ENCODE data around the gene TMEM107.
A peak's percentile ranks its signal among the peaks of the same experiment; 100 is the strongest.

The TMEM107 gene

GRCh38 chr17:8162233-8162996 is 13.8 kb downstream of the TMEM107 start, which contains the start of gene VAMP2:
VAMP2 (minus strand) TSS chr17:8162948; CDS start chr17:8162879, 69 bp downstream.
- DNase-seq, result peak in 3 of 4 experiments; percentile 55 to 84 (median 73)

GRCh38 chr17:8161289-8162232 is 14.6 kb downstream of the TMEM107 start:
- no peak for DNase-seq

- no peak for DNase-seq
Observed at GRCh38 chr17:8160741-8161221, 15.4 kb downstream of the TMEM107 start.

GRCh38 chr17:8160224-8160577 is 16.0 kb downstream of the TMEM107 start:
- DNase-seq, result no peak

GRCh38 chr17:8159459-8160223 is 16.5 kb downstream of the TMEM107 start:
- no peak for DNase-seq

GRCh38 chr17:8159032-8159400 is 17.2 kb downstream of the TMEM107 start:
- no peak for DNase-seq

- DNase-seq, result peak; percentile 65 to 84 (median 81)
Observed at GRCh38 chr17:8158267-8159031, 17.7 kb downstream of the TMEM107 start.

- peak; percentile 99 to 100 (median 100) for DNase-seq
Observed at GRCh38 chr17:8156246-8156992, 19.8 kb downstream of the TMEM107 start.

GRCh38 chr17:8155996-8156245 is 20.3 kb downstream of the TMEM107 start:
- DNase-seq, result no peak

- no peak for DNase-seq
Observed at GRCh38 chr17:8155231-8155995, 20.8 kb downstream of the TMEM107 start.

GRCh38 chr17:8154608-8155155 is 21.5 kb downstream of the TMEM107 start:
- no peak for DNase-seq

- peak; percentile 45 to 77 (median 69) for DNase-seq
Observed at GRCh38 chr17:8153957-8154607, 22.1 kb downstream of the TMEM107 start.

GRCh38 chr17:8153525-8153956 is 22.6 kb downstream of the TMEM107 start:
- DNase-seq, result no peak

- no peak for DNase-seq
Observed at GRCh38 chr17:8153031-8153451, 23.1 kb downstream of the TMEM107 start.

- DNase-seq, result peak; percentile 40 to 64 (median 51)
Observed at GRCh38 chr17:8152112-8152775, 23.9 kb downstream of the TMEM107 start, which contains the start of gene PER1. PER1 (minus strand) TSS chr17:8152404; CDS start chr17:8150706, 1,698 bp downstream.

GRCh38 chr17:8151641-8152111 is 24.5 kb downstream of the TMEM107 start:
- DNase-seq, result peak in 2 of 4 experiments; percentile 21 to 23

GRCh38 chr17:8151120-8151640 is 25.0 kb downstream of the TMEM107 start:
- DNase-seq, result peak; percentile 63 to 87 (median 72)
